GM12892 (cell line): ENCODE data around the gene SERPINB7.

Experiments
- DNase-seq: peaks from one replicate; pipeline ENCODE4 v3.0.0; 2011; ENCODE audit not compliant: insufficient read length
- FAIRE-seq: peaks from 2 replicates; lab custom pipeline; 2011; peaks lifted over from hg19 to GRCh38; lab: Jason Lieb, UNC
- POLR2A ChIP-seq: IDR thresholded peaks from 2 replicates; pipeline ENCODE4 v1.6.1; 2011; ENCODE audit warnings: low read depth, low read length, control low read depth
- POLR2AphosphoS5 ChIP-seq: IDR thresholded peaks from 2 replicates; pipeline ENCODE4 v1.6.1; 2011; ENCODE audit warnings: low read depth, low read length, control low read depth
- TAF1 ChIP-seq: IDR thresholded peaks from 2 replicates; pipeline ENCODE4 v1.6.1; 2011; ENCODE audit warnings: low read depth, mild to moderate bottlenecking, control low read depth, low read length, borderline replicate concordance

SERPINB7 gene

DNA sequence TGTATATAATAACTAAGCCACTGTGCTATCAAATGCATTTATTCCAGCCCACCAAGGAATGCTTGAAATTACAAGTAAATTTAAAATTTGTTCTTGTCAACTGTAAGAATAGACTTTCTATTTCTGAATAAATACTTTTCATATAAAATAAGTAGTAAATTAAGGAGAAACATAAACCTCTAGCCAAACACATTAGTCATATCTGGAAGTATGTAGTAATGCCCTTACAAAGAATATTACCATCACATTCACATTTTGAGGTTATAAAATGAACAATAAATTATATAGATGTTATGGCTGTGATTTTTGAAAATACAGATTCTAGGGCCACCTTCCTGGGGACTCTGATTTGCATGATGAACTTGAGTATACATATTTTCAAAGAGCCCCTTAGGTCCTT, 54.7 kb downstream of the SERPINB7 start:
- FAIRE-seq (no peak), DNase-seq (no peak)
- no peak for TF ChIP-seq TAF1
- TF ChIP-seq POLR2AphosphoS5: no peak
- TF ChIP-seq POLR2A: no peak

DNA sequence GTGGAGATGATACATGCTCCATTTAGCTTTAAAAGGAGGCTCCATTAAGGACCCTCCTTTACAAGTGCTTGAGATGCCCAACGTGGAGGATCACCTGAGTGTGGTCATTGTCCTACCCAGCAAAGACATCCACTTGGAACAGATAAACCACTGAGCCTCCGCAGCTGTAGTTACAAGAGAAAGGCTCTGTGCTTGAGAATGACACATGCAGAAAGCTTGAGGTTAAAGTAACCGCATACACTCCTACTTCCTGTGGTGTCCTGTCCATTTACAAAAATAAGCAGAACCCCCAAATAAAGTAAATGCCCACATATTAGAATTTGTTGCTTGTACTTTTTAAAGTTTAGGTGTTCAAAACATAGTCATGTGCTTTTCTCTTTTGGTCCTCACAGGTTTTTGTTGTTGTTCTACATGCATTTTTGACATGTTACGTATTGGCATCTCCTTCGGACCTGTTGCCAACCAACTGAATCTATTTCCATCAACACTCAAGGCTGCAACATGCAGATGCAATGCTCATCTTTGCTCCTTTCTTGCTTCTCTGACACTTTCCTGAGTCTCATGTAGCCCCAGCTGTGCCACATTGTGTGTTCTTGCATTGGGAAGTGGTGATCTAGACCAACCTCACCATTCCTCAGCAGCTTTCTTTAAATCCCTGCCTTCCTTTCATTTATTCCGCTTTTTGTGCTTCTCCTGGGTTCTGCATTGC, 56.0 kb downstream of the SERPINB7 start:
- DNase-seq (peak; percentile 15), FAIRE-seq (peak; percentile 85)
- TF ChIP-seq POLR2AphosphoS5 (no peak), TAF1 (no peak), POLR2A (no peak)

DNA sequence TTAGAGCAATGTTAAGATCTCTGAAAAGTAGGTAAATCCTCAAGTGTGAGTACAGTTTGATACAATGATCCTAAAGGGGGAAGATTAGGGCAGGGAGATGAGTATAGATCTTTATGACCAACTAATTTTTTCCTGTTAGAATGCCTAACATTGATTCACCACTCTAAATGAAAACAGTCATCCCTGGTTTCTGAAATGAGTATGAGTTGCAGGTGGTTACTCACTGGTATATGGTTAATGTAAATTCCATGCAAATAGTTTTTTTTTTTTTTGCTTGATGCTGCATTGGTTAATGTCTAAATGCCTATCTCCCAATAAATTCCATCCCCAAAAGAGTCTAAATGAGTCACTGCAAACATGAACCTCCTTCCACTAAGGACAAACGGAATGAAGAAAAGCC, 57.3 kb downstream of the SERPINB7 start:
- no peak for DNase-seq
- FAIRE-seq: no peak
- TF ChIP-seq TAF1: no peak
- TF ChIP-seq POLR2A: no peak
- TF ChIP-seq POLR2AphosphoS5: no peak

DNA sequence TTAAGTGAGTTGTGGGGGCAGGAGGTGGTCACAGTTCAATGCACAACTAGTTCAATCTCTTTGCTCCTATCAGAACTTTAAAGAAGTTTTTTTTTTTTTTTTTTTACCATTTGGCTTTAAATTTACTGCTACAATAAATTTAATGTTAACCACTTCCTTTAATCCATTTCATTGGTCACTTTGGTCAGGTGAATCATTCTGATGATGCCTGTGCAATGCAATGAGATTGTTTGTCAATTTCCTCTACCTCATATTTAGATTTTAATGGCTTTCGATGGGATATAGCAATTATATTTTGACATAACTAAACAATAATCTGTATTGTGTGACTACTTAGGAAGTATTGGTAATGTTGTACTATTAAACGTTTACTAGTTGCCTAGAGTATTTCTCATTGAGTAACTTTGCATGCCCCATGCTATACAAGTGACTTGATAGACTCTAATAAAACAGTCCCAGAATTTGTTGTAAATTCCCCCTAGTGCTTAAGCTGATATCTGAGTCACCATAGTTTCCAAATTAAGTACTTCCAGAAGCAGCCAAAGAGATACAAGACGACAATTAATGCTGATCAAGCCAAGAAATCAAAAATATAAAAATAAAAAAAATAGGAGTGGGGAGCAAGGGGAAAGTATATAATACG, 59.4 kb downstream of the SERPINB7 start:
- TF ChIP-seq POLR2AphosphoS5 (no peak), POLR2A (no peak), TAF1 (no peak)
- peak; percentile 14 for FAIRE-seq
- no peak for DNase-seq

DNA sequence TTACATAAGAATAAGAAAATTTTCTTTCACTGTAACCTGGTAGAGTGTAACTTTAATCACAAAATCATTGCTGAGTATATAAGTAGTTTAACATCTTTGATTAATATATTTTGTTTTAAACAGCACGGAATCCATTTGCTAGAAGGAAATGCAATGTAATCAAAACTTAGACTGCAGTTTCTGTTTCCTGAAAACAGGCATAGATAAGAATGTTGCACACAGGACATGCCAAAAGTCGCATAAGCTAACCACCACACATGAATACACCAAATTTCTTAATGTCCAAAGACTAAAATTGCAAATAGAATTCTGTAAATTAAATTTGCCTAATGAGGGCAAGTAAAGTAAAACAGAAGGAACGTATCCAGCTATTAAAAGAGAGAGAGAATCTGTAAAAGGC, 61.2 kb downstream of the SERPINB7 start:
- TF ChIP-seq POLR2AphosphoS5: no peak
- no peak for TF ChIP-seq TAF1
- TF ChIP-seq POLR2A: no peak
- FAIRE-seq (no peak), DNase-seq (no peak)

DNA sequence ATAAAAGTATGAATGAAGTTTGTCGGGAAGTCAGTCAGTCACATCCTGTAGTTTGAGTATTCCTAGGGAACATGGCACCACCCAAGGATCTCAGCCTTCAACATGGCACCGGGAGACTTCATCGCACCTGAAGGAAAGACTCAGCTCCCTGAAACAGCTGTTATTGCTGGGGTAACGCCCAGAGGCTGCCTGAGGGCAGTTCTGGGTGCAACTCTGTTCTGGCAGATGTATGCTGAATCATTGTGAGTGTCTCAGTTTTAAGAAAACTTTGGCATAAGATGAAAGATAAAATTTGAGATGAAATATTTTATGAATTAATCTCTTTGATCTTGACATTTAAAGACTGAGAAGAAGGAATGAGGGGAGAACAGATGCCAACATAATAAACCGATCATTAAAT, 62.4 kb downstream of the SERPINB7 start:
- TF ChIP-seq TAF1: no peak
- no peak for TF ChIP-seq POLR2AphosphoS5
- no peak for TF ChIP-seq POLR2A
- FAIRE-seq (no peak), DNase-seq (no peak)

DNA sequence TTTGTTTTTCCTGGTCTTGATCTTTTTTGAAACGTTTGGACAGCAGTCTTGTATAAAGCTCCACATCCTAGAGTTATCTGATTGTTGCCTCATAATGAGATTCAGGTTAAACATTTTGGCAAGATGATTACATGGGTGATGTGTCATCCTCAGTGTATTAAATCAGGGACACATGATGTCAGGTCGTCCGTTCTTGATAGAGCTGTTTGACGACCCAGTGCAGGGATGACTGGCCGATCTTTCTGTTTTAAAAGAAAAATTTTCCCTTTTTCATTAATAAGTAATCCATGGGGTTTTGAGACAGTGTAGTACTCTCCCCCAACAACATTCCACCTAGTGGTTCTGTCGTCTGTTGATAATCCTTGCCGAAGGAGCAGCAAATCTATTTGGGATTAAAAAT, 67.8 kb downstream of the SERPINB7 start:
- FAIRE-seq (no peak), DNase-seq (no peak)
- TF ChIP-seq POLR2A (no peak), POLR2AphosphoS5 (no peak)

DNA sequence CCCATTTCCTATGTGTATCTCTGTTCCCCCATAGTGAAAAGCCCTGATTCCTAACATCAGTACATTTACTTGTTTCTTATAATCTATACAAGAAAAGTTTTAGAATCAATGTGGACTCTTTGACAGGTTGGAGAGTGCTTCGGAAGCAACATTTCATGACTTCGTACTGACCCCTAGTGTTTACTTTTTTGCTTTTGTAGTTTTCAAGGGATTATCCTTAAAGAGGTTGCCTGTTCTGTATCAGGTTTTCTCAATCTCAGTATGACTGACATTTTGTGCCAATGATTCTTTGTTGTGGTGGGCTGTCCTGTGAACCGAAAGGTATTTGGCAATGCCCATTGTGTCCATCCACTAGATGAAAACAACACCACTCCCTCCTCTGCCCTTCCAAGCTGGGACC, 69.0 kb downstream of the SERPINB7 start:
- FAIRE-seq: peak; percentile 14
- TF ChIP-seq POLR2A: no peak
- no peak for TF ChIP-seq POLR2AphosphoS5
- TF ChIP-seq TAF1: no peak
- DNase-seq: no peak

DNA sequence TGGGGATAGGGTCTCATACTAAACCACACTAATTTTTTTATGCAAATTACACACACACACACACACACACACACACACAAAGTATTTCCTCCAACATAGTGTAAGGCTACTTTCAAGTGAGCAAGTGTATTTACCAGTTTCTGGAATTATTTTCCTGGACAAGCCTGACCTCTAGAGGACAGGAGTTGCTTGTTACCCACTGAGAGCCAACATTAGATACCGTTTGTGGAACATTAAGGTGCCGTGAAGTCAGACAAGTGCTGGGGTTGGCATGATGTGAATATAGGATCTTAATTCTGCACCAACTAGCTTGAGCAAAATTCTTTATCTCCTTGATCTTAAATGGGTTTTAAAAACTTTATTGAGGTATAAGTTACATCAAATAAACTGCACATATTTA, 72.9 kb downstream of the SERPINB7 start:
- FAIRE-seq: peak; percentile 75
- TF ChIP-seq TAF1 (no peak), POLR2AphosphoS5 (no peak), POLR2A (no peak)
- DNase-seq: no peak

DNA sequence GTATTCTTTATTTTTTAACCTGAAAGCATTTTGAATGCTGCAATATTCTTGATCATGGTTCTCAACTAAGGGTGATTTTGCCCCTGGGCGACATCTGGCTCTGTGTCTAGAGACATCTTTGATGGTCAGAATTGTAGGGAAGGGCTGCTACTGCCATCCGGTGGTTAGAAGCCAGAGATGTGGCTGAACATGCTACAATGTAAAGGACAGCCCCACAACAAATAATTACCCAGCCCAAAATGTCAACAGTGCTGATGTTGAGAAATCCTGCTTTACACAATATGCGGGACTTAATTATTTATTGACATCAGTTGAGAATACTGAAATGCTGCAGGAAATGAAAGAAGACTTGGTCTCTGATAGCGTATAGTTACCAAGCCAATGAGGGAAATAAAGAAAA, 74.8 kb downstream of the SERPINB7 start:
- no peak for DNase-seq
- no peak for TF ChIP-seq TAF1
- no peak for TF ChIP-seq POLR2A
- no peak for TF ChIP-seq POLR2AphosphoS5
- no peak for FAIRE-seq

DNA sequence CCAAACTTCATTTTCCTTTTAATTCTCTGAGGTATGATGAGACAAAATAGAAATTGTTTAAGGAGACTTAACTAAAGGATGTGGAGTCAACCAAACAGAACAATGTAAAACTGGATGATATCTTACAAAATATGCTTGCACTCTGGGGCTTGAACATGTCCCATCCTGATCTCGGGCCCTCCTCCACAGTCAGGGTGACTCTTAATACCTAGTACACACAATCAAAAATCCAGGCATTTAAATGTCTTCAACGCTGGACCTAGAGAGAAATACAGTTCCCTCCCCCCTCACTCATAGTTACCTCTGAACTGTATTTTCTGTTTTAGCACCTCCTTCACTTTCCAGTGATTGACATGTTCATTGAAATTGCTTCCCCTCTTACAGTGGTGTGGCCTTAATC, 75.4 kb downstream of the SERPINB7 start:
- FAIRE-seq (no peak), DNase-seq (no peak)
- TF ChIP-seq POLR2A (no peak), TAF1 (no peak), POLR2AphosphoS5 (no peak)
